Measurements from ENCODE around the gene HEPN1.

The HEPN1 gene

DNA sequence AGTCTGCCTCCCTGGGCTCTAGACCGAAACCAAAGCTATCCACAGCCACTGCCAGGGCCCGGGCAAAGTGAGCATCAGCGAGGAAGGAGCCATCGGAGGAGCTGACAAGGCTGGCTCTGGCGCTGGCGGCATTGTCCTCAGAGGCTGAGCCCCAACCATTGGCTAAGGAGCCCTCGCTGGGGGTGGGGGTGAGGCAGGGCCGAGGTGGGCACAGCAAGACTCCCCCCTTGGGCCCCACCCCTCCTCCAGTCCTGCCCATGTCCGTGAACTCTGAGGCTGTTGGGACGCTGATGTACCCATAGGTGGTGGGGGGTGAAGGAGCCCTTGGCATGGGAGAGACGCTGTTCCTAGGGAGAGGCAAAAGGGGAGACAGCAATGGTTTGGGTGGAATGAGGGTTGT is 32.6 kb upstream of the HEPN1 start:
- no peak for DNase-seq

DNA sequence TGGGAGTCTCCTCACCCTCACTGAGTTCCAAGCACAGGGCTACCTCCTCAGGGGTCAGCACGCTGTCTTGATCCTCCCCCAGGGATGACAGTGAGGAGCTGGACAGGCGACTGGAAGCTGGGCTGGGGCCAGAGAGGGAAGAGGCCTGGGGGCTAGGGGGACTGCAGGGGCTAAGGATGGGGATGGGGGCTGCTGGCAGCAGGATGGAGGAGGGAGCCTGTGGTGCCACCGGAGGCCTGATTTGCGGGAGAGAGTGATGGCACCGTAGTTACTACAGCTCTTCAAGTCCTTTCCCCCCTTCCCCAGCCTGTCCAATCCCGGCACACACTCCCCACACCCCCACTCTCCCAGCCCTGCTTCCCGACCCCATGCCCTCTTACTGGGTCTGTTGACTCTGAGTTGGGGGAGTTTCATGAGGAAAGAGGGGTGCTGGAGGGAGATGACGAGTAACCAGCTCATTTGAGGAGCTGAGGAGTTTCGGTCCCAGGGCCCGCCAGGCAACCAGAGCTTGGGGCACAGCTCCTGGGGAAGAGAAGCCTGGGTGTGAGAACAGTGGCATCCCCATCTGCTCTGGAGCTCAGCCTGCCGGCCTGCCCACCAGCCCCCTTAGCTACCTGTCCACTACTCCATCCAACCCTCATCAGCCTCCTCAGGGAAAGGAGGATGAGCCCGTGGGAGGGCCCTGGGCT is 31.9 kb upstream of the HEPN1 start:
- no peak for DNase-seq

DNA sequence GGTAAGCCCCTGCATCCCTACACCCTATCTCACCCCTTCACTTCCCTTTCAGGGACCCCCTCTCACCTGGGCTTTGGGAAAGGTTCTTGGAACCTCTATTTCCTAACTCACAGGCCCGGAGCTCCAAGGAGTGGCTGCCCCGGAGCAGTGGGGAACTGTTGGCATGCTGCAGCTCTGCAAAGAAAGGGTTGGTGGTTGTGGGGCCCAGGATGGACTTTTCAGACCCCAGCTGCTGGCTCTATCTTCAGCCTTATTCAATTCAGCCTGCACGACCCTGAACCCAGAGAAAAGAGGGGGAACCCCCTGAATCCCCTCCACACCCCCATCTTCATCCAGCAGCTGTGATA is 31.4 kb upstream of the HEPN1 start:
- DNase-seq = no peak

DNA sequence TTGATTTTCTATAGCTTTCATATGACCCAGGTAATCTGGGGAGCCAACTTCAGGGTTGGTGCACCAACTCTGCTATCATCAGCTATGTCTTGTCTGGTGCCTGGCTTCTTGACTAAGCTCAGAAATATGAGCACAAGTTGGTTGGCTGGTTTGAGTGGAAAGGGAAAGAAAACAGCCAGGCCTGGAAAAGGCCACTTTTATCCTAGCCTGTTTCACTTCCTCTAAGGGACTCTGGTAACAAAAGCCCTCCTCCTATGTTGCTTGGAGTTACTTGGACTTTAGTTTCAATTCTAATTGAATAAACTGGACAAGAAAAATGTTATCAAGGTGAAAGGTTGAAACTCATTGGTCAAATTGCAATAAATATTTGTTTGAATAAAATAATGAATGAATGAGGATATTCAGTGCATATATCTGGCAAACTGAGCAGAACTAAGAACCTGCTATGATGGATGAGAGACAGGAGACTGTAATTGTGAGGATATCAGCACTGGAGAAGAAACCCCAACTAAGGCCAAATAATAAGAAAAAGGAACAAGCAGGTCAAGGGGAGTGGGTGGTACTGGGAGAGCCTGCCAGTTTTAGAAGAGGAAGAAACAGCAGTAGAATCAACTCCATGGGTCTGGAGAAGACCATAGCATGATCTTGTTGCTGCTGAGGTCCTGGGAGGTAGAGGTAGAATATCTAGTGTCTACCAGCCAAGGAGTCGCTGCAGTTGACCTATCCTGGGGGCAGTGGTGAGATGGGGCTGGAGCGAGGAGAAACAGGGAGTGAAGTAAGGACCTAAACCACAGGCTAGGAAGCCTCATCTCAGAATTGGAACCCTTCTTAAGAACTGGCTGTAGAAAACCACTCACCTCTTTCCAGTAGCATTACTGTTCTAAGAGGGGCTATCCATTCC is 29.6 kb upstream of the HEPN1 start:
- no peak for DNase-seq

DNA sequence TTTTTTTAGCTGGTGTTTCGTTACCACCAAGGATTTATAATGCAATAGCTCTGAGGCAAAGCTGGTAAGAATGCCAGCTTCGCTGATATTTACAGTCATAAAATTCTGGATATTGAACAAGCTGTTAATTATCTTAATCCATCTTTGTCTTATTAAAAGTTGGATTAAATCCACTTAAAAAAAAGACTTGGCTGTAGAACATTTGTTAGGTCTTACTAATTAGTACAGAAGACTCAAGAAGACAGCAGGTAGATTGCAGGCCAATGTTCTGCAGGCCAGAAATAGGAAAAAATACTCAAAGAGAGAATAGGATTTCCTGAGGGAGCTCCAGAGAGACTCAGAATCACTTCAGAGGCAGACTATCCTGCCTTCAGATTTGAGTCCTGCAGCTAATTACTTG is 28.9 kb upstream of the HEPN1 start:
- no peak for DNase-seq

DNA sequence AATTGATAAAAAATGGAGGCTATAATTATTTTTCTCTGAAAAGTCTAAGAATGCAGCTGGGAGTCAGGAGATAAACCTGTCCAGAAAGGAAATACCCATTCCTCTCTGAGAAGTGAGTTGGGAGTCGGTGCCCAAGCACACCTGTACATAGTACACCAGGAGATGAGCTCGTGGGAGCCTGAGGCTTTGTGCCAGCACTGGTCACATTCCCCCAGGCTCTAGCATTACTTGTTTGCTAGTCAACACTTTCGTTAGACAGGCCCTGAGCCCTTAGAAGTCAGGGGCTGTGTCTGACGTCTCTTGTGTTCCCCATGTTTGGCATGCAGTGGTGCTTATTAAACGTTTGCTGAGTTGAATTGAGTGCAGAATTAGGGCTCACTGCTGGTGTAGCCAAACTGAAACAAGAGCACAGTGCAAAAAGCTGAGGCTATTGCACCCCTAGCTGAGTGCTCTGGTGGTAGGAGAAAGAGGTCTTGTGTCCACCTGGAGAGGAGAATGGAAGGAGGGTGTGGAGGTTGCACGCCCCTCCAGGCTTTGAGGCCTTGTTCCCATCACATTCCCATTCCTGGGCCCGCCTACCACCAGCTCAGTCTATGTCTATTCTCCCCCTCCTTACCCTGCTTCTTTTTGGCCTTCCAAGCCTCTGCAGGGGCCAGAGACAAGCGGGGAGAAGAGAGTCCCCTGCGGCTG is 28.2 kb upstream of the HEPN1 start:
- DNase-seq = no peak

DNA sequence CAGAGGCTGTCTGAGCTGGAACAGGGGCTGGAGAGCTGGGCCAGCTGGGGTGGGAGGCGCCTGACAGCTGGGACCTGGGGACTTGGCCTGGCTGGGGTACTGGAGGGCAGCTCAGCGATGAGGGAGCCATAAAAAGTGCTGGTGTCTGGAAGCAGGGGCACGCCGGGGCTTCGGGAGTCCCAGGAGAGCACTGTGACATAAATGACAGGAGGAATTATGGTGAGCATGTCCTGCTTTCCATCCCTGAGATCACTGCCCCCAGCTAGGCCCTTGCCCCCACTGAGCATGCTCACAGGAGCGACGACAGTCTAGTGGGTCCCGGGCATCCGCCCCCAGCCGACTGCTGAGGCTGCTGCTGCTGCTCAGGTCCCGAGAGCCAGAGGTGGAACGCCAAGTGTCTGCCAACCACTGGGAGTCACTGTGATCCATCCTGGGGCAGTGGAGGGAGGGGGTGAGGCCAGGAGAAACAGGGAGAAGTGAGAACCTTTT is 27.6 kb upstream of the HEPN1 start:
- no peak for DNase-seq

DNA sequence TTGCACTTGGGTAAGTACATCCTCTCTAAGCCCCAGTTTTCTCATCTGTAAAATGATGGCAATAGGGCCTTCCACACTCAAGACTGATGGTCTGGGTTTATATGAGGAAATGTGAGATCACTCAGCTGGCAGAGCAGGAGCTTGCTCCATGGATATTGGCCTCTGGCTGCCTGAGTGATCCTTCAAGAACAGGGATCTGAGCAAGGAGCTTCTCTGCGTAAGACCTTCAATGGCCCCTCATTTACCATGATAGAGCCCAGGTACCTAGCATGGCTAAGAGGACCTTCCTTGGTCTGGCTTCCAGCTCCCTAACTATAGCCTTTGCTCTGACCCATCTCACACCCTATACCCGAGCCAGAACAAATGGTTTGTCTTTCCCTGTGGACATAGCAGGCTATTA is 26.9 kb upstream of the HEPN1 start:
- no peak for DNase-seq

DNA sequence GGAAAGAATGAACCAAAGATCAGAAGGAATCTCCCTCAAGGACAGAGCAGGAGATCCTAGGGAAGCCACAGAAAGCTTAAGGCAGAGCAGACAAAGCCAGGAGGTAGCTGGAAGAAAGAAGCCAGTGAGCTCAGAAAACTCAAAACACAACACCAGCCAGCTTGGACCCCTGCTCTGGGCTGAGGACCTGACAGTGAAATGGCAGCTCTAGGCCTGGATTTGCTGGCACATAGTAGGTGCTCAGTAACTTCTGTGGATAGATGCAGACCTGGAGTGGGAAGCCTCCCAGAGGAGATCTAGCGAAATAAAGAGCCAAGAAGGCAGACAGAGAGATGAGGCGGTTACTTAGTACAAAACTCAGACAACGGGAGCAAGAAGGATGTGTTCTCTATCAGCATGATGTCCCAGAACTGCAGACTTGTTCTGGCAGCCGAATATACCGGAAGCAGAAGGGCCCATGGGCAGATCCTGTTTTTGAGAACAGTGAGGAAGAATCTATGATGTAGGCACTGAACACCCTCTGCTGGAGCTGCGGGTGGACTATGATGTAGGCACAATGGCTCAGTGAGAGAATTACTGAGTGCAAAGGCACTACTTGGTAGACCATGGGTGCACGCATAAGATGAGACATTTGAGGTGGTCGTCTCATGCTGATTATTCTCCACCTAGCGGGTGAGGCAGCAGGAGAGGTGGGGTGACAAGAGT is 26.1 kb upstream of the HEPN1 start:
- DNase-seq = peak; percentile 11

DNA sequence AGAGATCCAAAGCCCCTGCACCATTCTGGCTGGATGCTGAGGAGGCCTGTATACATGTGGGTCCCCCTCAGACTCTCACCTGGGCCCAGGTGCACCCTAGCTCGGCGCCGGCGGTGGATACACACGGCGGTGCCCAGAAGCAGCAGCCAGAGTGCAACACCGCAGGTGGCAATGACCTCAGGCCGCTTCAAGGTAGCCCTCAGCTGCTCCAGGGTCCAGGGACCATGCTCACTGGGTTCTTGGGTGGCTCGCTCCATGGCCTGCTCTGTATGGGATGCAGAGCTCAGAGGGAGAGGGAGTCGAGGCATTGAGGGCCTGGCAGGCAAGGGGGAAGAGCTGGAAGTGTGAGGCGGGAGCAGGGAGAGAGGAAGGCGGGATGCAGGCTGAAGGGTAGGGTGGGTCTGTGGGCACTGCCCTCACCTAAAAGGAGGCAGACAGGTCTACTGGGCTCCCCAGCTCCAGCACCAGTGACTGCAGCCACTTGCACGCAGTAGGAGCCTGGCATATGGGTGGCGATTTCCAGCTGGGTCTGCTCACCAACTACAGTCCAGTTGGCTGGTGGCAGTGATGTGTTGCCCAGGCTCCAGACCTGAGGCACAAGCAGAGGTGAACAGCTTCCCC is 25.2 kb upstream of the HEPN1 start:
- DNase-seq = no peak

DNA sequence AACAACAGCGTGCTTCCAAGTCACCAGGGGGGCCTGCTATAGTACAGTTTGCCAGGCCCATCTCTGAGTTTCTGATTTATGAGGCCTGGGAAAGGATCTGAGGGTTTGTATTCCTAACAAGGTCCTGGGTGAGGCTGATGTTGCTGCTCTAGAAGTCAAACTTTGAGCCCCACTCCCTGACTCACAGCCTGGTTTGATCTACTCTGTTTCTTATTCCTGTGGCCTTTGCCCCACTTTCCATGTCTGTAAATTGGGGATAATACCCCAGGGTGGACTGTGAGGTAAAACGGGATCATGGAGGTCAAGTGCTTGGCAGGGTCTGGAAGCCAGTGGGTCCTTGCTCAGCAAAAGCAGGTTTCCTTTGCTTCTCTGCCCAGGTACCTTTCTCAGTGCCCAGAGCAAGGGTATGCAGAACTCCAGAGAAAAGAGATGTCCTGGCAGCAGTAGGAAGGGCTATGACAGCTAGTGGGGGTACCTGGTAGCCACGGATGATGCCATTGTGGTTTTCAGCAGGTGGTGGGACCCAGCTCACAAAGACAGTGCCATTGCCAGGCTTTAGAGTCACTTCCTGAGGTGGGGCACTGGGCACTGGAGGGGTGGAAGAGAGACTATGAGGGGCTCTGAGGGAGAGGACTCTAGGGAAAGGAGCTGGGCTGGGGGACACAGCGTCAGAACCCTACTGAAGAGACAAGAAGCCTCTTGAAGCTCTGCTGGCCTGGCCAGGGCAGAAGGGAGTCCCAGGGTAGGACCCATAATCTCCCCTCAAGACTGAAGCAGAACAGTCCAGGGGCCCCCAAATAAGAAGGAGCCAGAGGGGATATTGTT is 24.2 kb upstream of the HEPN1 start:
- DNase-seq = no peak

DNA sequence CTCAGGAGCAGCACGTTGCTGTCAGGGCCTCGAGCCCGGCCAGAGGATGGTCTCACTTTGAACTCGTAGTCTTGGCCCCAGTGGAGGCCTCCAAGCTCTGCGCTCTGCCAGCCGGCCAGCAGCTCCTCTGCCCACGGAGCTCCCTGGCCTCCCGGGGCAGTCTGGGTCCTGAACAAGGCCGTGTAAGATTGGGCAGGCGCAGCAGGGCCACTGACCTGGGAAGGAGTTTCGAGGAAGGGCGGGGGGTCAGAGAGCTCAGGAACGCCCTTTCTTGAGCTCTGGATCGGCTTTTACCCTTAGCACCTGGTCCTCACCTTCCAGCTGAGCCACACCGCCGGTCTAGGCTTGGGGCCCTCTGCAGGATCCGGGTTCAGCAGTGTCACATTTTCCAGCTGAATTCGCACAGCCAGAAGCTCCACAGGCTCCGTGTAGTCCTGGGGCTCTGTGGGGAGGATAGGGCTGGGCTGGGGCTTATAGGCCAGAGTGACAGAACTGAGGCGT is 23.5 kb upstream of the HEPN1 start:
- no peak for DNase-seq

DNA sequence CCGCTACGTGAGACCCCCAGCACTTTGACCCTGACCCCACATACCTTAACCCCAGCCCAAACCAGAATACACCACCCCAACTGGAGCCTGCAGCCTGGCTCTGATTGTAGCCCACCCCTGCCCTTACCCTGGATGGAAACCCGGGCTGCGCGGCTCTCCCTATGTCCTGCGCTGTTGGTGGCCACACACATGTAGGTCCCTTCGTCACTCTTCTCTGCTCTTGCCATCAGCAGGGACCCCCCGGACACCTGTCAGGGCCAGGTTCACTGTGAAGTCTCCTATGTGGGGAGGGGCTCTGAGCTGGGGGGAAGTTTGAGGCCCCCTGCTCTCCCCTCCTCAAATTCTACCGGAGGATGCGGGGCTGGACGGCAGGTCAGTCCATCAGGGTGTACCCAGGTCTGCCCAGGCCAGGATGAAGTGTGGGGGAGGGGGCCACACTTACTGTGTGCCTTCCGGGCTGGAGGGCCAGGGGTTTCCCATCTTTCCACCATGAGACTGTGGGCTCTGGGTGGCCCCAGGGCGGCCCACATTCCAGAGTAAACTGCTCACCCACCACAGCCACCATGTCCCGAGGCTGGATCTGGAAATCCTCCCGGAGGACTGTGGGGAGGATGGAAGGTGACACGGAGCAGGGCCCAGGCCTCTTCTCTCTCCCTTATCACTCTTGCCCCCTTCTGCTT is 22.8 kb upstream of the HEPN1 start:
- DNase-seq = no peak

DNA sequence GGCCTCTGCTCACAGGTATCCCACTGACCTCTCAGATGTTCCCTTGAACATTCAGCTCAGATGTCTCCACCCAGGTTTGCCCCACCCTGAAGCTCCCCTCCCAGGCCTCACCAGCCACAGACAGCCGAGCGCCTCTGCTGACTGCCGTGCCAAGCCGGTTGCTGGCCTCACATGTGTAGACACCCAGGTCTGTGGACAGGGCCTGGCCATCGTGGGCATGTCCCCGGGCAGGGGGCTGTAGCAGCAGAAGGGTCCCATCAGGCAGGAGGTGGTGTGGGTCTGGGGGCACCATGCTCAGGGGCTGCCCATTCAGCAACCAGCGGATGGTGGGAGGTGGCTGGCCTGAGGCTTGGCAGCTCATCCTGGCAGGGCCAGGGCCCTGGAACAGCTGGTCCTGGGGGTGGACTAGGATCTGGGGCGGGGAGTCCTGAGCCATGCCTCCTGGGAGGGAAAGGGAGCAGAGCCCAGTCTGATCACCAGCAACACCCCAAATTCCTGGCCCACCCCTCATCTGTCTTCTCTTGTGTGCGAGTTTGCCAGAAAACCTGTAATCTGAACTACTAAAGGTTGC is 22.1 kb upstream of the HEPN1 start:
- no peak for DNase-seq

DNA sequence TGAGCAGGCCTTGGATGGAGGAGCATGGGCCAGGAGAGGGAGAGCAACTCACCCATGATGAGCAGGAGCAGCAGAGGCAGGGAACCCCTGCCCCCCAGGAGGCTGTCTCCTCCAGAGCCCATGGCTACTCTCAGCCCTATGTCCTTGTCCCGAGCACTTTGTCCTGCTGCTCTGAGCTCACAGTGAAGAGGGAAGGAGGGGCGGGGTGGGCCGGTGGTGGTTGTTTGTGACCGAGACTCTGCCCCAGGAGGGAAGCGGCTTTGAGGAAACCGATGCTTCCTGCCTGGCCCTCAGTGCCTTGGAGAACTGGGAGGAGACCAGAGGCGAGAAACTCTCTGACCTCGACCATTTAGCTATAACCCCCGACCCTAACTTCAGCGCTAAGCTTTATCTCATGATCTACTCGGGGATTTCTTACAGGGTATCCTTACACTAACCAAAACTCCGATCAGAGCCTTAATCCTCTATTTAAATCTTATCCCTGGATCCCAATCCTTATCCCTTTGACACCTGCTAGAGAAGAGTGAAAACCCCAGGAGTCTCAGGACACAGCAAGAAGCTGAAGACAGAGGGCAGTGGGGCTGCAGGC is 21.3 kb upstream of the HEPN1 start, which contains the start of gene ROBO4:
ROBO4 (minus strand) TSS at position 192 of the 589 bp plus-strand sequence; CDS start at position 122, 70 bp downstream.
- DNase-seq = no peak

DNA sequence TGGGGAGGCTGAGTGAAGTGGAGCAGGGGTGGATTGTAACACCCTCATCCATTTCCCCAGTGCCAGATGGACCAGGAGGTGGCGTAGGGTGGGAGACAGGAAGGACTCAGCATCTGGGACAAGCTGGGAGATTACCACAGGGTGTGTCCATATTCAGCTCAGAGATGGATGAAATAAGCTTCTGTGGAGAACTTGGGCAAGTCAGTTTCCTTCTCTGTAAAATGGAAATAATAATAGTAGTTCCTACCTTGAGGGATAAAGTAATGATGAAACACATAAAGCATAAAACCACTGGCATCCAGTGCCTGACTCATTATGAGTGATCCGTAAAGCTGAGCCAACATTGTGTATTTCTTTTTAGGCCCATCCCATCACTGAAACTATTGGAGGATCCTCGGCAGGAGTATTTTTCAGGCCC is 20.8 kb upstream of the HEPN1 start:
- DNase-seq = no peak

DNA sequence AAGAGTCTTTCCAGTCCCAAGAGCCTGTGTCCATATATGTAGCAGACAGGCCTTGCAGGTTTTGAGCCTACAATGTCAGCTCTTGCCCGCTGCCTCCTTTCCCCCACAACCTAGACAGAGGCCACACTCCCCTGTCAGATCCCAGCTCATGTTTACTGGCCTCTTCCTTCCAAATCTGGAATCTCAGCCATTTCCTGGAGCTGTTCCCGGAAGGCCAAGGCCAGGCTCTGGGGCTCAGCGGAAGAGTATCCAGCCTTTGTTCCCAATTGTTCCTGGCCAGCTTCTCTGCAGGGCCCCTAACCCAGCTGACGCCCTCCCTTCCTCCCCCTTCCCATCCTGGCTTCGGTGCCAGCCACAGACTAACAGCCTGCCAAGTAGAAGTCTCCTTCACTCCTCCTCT is 20.3 kb upstream of the HEPN1 start:
- DNase-seq = peak; percentile 66

DNA sequence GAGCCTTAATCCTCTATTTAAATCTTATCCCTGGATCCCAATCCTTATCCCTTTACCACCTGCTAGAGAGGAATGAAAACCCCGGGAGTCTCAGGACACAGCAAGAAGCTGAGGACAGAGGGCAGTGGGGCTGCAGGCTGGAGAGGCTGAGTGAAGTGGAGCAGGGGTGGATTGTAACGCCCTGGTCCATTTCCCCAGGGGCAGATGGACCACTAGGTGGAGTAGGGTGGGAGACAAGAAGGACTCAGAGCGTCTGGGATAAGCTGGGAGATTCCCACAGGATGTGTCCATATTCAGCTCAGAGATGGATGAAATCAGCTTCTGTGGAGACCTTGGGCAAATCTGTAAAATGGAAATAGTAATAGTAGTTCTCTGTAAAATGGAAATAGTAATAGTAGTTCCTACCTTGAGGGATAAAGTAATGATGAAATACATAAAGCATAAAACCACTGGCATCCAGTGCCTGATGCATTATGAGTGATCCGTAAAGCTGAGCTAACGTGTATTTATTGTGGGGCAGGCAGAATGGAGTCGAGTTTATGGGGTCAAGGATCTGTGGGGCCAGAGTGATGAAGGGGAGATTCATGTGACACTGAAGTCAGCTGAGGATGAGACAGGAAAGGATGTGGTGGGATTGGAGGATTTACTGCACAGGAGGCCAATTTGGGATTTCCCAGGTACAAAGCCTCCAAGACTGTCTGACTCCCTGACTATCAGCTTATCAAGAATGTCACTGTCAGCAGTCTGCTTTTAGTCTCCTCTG is 19.5 kb upstream of the HEPN1 start:
- no peak for DNase-seq

DNA sequence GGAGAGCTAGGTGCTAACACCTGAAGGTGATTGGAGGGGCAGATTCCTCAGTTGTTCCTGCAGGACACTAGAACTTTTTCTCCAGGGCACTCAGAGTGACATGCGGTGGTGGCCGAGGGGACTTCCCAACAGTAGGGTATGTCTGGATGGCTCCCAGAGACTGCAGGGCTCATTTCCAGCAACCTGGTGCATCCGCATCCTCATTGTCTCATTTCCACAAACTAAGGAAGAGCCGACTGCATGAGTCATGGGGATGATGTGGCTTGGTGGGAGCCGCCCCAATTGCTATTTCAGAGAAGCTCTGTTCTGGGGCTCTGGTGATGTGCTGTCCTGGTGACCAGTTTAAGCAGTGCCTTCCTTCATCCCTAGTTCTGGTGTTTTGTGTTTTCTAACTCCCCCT is 18.6 kb upstream of the HEPN1 start:
- no peak for DNase-seq
